Measurements from ENCODE around the gene FAM72B.
"Not testable (repeated sequence)": the region's sequence is repeated elsewhere in the genome, so short reads cannot be mapped to it uniquely, and the experiment has no call there.

Gene FAM72B

DNA sequence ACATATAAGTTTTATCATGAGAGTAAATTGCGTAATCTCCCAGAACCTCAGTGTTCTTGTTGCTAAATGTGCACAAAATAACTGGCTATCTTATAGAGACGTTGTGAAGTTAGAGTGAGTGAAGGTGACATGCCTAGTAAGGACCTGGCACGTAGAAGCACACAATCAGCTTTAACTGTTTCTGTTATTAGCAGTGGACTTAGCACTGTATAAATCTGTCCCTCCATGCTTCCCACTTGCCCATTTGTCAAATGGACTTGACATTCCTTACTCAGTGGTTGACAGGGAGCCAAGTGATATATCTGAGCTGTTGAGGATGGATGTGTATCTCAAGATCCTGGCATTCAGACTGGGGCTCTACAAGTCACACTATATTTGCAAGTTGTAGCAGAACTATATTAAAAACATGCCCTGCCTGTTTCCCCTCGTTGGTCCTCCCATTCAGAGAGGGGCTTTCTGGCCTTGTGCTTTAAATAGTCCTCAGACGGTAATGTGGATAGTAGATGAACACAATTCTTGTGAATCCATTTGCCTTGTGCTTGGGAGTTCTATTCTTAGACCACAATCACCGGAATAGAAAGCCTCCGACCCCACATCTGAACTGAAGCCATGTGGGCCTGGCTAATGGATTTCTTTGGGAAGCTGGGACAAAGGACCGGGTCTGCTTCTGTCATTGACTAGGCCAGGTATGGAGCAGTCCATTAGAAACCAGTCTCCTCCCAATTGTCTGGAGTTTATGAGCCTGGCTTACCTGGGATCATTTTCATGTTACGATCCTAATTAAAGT lies 43.6 kb upstream of the FAM72B start:
- not testable (repeated sequence) for H3K4ac ChIP-seq (ENCODE audit: low read length); H3K18ac ChIP-seq (ENCODE audit: low read length); H3K79me1 ChIP-seq (ENCODE audit: low read depth, low read length); H3K14ac ChIP-seq (ENCODE audit: low read length); H3K27ac ChIP-seq (replicated peaks; ENCODE audit: low read length); H4K91ac ChIP-seq (ENCODE audit: low read depth, low read length, poor library complexity); H3K4me2 ChIP-seq (ENCODE audit: insufficient read depth, low read length, poor library complexity, severe bottlenecking); H2BK12ac ChIP-seq (ENCODE audit: low read length); H2BK15ac ChIP-seq (ENCODE audit: low read length); H3K9me3 ChIP-seq (replicated peaks in 1 of 2; ENCODE audit: control insufficient read depth in 2 of 2, insufficient read depth in 1 of 2, low read depth in 1 of 2, low read length in 2 of 2); H3K9ac ChIP-seq (ENCODE audit: low read depth, low read length, poor library complexity); H2AK5ac ChIP-seq (ENCODE audit: low read depth, low read length); H2BK5ac ChIP-seq (ENCODE audit: low read length); H3K36me3 ChIP-seq (replicated peaks in 1 of 2; ENCODE audit: control insufficient read depth in 2 of 2, insufficient read depth in 2 of 2, low read length in 2 of 2); H4K8ac ChIP-seq (ENCODE audit: low read depth, low read length); H2BK120ac ChIP-seq (ENCODE audit: low read depth, low read length); H3K4me1 ChIP-seq (ENCODE audit: control insufficient read depth in 2 of 2, insufficient read depth in 1 of 2, low read depth in 1 of 2, low read length in 2 of 2); H3K4me3 ChIP-seq (ENCODE audit: low read length in 2 of 2); H2AFZ ChIP-seq (ENCODE audit: low read length); H3K27me3 ChIP-seq (ENCODE audit: control insufficient read depth in 3 of 3, insufficient read depth in 3 of 3, low read depth in 1 of 3, low read length in 3 of 3); DNase-seq (ENCODE audit: low spot score); H3K23ac ChIP-seq (ENCODE audit: low read depth, low read length, poor library complexity)
- WGBS, 2 donors (ENCODE audit: extremely low coverage in 2 of 2, insufficient read length in 2 of 2, insufficient replicate concordance in 1 of 2) = no CpG with 5 or more reads among the region's 9 CpGs

DNA sequence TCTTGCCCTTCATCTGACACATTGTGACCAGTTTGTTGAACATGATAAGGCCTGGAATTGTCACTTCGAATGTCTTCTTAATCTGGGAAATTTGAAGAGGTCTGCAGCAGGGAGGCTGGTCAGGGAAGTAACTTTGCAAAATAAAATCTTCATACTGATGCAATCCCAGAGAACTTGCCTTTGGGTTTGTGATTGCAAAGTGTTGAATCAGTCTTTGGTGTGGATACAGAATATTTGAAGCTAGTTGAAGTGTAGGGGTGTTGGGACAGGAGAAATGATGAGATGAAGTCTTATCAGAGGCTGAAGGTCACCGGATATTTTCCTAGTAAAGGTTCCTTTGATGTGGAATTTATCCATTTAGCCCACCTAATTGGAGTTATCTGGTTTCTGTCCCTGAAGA lies 42.8 kb upstream of the FAM72B start:
- not testable (repeated sequence) for H3K4ac ChIP-seq (ENCODE audit: low read length); H2BK120ac ChIP-seq (ENCODE audit: low read depth, low read length); H2BK15ac ChIP-seq (ENCODE audit: low read length); H3K4me3 ChIP-seq (ENCODE audit: low read length in 2 of 2); DNase-seq (ENCODE audit: low spot score); H3K14ac ChIP-seq (ENCODE audit: low read length); H2BK12ac ChIP-seq (ENCODE audit: low read length); H3K36me3 ChIP-seq (replicated peaks in 1 of 2; ENCODE audit: control insufficient read depth in 2 of 2, insufficient read depth in 2 of 2, low read length in 2 of 2); H3K4me2 ChIP-seq (ENCODE audit: insufficient read depth, low read length, poor library complexity, severe bottlenecking); H3K18ac ChIP-seq (ENCODE audit: low read length); H3K4me1 ChIP-seq (ENCODE audit: control insufficient read depth in 2 of 2, insufficient read depth in 1 of 2, low read depth in 1 of 2, low read length in 2 of 2); H3K27ac ChIP-seq (replicated peaks; ENCODE audit: low read length); H3K9ac ChIP-seq (ENCODE audit: low read depth, low read length, poor library complexity); H3K9me3 ChIP-seq (replicated peaks in 1 of 2; ENCODE audit: control insufficient read depth in 2 of 2, insufficient read depth in 1 of 2, low read depth in 1 of 2, low read length in 2 of 2); H3K27me3 ChIP-seq (ENCODE audit: control insufficient read depth in 3 of 3, insufficient read depth in 3 of 3, low read depth in 1 of 3, low read length in 3 of 3); H3K79me1 ChIP-seq (ENCODE audit: low read depth, low read length); H2AFZ ChIP-seq (ENCODE audit: low read length); H2BK5ac ChIP-seq (ENCODE audit: low read length); H2AK5ac ChIP-seq (ENCODE audit: low read depth, low read length); H4K8ac ChIP-seq (ENCODE audit: low read depth, low read length); H3K23ac ChIP-seq (ENCODE audit: low read depth, low read length, poor library complexity); H4K91ac ChIP-seq (ENCODE audit: low read depth, low read length, poor library complexity)
- no CpG with 5 or more reads among the region's 2 CpGs for WGBS, 2 donors (ENCODE audit: extremely low coverage in 2 of 2, insufficient read length in 2 of 2, insufficient replicate concordance in 1 of 2)

DNA sequence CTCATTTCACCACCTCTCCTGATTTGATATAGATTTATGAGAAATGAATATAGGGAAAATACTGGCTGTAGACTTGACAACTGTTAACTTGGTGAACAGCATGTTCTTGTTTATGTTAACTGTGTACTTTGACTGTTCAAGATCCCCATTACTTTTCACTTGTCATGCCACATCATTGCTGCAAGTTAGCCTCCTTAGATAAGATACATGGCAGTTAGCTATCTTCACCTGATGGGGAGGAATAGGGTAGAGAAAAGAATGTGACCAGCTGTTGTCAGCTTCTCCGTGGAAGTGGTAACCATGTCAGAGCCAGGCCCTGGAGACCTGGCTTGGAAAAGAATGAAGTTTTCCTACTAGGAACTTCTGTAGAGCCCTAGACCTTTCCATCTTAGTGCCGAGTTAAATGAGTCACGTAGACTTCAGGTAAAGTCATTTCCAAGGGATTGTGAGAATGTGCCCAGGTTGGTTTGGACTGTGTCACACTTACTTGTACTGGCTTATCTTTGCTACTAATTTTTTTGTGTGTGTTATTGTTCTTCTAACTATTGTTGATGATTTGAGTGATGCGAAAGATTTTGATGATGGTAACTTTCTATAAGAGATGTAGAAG lies 42.3 kb upstream of the FAM72B start:
- H2BK5ac ChIP-seq (ENCODE audit: low read length); H3K27me3 ChIP-seq (ENCODE audit: control insufficient read depth in 3 of 3, insufficient read depth in 3 of 3, low read depth in 1 of 3, low read length in 3 of 3); H3K4ac ChIP-seq (ENCODE audit: low read length); H2BK15ac ChIP-seq (ENCODE audit: low read length); H4K91ac ChIP-seq (ENCODE audit: low read depth, low read length, poor library complexity); H2BK12ac ChIP-seq (ENCODE audit: low read length); H3K9ac ChIP-seq (ENCODE audit: low read depth, low read length, poor library complexity); H3K4me3 ChIP-seq (ENCODE audit: low read length in 2 of 2); H4K8ac ChIP-seq (ENCODE audit: low read depth, low read length); H3K23ac ChIP-seq (ENCODE audit: low read depth, low read length, poor library complexity); H2BK120ac ChIP-seq (ENCODE audit: low read depth, low read length); H3K36me3 ChIP-seq (replicated peaks in 1 of 2; ENCODE audit: control insufficient read depth in 2 of 2, insufficient read depth in 2 of 2, low read length in 2 of 2); H2AFZ ChIP-seq (ENCODE audit: low read length); H3K79me1 ChIP-seq (ENCODE audit: low read depth, low read length); H3K4me1 ChIP-seq (ENCODE audit: control insufficient read depth in 2 of 2, insufficient read depth in 1 of 2, low read depth in 1 of 2, low read length in 2 of 2); DNase-seq (ENCODE audit: low spot score); H2AK5ac ChIP-seq (ENCODE audit: low read depth, low read length); H3K18ac ChIP-seq (ENCODE audit: low read length); H3K27ac ChIP-seq (replicated peaks; ENCODE audit: low read length); H3K4me2 ChIP-seq (ENCODE audit: insufficient read depth, low read length, poor library complexity, severe bottlenecking); H3K14ac ChIP-seq (ENCODE audit: low read length); H3K9me3 ChIP-seq (replicated peaks in 1 of 2; ENCODE audit: control insufficient read depth in 2 of 2, insufficient read depth in 1 of 2, low read depth in 1 of 2, low read length in 2 of 2): not testable (repeated sequence)
- no CpG with 5 or more reads among the region's 4 CpGs for WGBS, 2 donors (ENCODE audit: extremely low coverage in 2 of 2, insufficient read length in 2 of 2, insufficient replicate concordance in 1 of 2)

DNA sequence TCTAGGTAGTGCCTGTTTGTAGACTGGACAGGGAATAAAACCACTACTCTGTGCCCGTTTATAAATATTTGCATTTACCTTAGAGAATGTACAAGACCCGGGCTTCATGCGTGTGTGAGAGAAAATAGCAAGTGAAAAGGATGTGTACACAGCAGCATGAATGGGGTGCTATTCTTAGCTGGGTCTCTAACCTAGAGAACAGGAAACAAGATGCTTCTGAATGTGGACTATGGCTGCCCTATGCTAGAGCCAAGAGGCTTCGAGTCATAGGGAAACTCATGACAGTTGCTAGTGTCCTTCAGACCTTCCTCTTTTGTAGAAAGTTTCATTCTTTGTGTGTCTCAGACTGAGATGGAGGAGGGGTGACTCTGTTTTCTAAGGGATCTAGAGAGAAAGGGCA lies 40.6 kb upstream of the FAM72B start:
- not testable (repeated sequence) for H3K23ac ChIP-seq (ENCODE audit: low read depth, low read length, poor library complexity); H3K9me3 ChIP-seq (replicated peaks in 1 of 2; ENCODE audit: control insufficient read depth in 2 of 2, insufficient read depth in 1 of 2, low read depth in 1 of 2, low read length in 2 of 2); H3K4ac ChIP-seq (ENCODE audit: low read length); H3K4me3 ChIP-seq (ENCODE audit: low read length in 2 of 2); H2AFZ ChIP-seq (ENCODE audit: low read length); H3K4me2 ChIP-seq (ENCODE audit: insufficient read depth, low read length, poor library complexity, severe bottlenecking); H2BK5ac ChIP-seq (ENCODE audit: low read length); H3K79me1 ChIP-seq (ENCODE audit: low read depth, low read length); H3K18ac ChIP-seq (ENCODE audit: low read length); H3K27ac ChIP-seq (replicated peaks; ENCODE audit: low read length); H3K36me3 ChIP-seq (replicated peaks in 1 of 2; ENCODE audit: control insufficient read depth in 2 of 2, insufficient read depth in 2 of 2, low read length in 2 of 2); H3K9ac ChIP-seq (ENCODE audit: low read depth, low read length, poor library complexity); H4K8ac ChIP-seq (ENCODE audit: low read depth, low read length); H4K91ac ChIP-seq (ENCODE audit: low read depth, low read length, poor library complexity); H2BK120ac ChIP-seq (ENCODE audit: low read depth, low read length); H2AK5ac ChIP-seq (ENCODE audit: low read depth, low read length); H3K27me3 ChIP-seq (ENCODE audit: control insufficient read depth in 3 of 3, insufficient read depth in 3 of 3, low read depth in 1 of 3, low read length in 3 of 3); H3K14ac ChIP-seq (ENCODE audit: low read length); H2BK12ac ChIP-seq (ENCODE audit: low read length); DNase-seq (ENCODE audit: low spot score); H3K4me1 ChIP-seq (ENCODE audit: control insufficient read depth in 2 of 2, insufficient read depth in 1 of 2, low read depth in 1 of 2, low read length in 2 of 2); H2BK15ac ChIP-seq (ENCODE audit: low read length)
- WGBS, 2 donors (ENCODE audit: extremely low coverage in 2 of 2, insufficient read length in 2 of 2, insufficient replicate concordance in 1 of 2) = no CpG with 5 or more reads among the region's 4 CpGs
